ENCODE measurements around the gene IGHMBP2. TPM values are rescaled to one million over a fixed set of nuclear protein-coding genes. Genes with fewer than 3 reads are reported as not detected.

Gene IGHMBP2
- total and polyA plus RNA-seq, 9 of the 15 experiments (the other 6 are each of a cell fraction or from before 2014, with no cell fraction given): 1.6 to 24.8 (median 14.5) TPM

GRCh38 chr11:68903288-68904247 lies at the start of gene IGHMBP2, which contains the start of gene MRPL21 (continued):
- TF ChIP-seq, protein P1, sequence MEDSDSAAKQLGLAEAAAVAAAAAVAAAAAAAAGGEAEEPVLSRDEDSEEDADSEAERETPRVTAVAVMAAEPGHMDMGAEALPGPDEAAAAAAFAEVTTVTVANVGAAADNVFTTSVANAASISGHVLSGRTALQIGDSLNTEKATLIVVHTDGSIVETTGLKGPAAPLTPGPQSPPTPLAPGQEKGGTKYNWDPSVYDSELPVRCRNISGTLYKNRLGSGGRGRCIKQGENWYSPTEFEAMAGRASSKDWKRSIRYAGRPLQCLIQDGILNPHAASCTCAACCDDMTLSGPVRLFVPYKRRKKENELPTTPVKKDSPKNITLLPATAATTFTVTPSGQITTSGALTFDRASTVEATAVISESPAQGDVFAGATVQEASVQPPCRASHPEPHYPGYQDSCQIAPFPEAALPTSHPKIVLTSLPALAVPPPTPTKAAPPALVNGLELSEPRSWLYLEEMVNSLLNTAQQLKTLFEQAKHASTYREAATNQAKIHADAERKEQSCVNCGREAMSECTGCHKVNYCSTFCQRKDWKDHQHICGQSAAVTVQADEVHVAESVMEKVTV (CRISPR knock-in tag; IDR thresholded peaks at IDR 0.05): peak; percentile 32; the same call in 1 of the 2 replicates
- TF ChIP-seq ETV1 (tag; conservative IDR thresholded peaks at IDR 0.05; ENCODE audit: low read depth) (peak; percentile 73), ZNF668 (CRISPR knock-in tag; IDR thresholded peaks at IDR 0.05) (no peak), NCOA4 (IDR thresholded peaks at IDR 0.05; ENCODE audit: partially characterized antibody) (no peak), ZBTB11 (CRISPR knock-in tag; IDR thresholded peaks at IDR 0.05) (peak; percentile 100), GMEB1 (CRISPR knock-in tag; IDR thresholded peaks at IDR 0.05) (peak; percentile 90)
- TF ChIP-seq, protein P2, sequence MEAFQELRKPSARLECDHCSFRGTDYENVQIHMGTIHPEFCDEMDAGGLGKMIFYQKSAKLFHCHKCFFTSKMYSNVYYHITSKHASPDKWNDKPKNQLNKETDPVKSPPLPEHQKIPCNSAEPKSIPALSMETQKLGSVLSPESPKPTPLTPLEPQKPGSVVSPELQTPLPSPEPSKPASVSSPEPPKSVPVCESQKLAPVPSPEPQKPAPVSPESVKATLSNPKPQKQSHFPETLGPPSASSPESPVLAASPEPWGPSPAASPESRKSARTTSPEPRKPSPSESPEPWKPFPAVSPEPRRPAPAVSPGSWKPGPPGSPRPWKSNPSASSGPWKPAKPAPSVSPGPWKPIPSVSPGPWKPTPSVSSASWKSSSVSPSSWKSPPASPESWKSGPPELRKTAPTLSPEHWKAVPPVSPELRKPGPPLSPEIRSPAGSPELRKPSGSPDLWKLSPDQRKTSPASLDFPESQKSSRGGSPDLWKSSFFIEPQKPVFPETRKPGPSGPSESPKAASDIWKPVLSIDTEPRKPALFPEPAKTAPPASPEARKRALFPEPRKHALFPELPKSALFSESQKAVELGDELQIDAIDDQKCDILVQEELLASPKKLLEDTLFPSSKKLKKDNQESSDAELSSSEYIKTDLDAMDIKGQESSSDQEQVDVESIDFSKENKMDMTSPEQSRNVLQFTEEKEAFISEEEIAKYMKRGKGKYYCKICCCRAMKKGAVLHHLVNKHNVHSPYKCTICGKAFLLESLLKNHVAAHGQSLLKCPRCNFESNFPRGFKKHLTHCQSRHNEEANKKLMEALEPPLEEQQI (IDR thresholded peaks at IDR 0.05): peak; percentile 61; the same call in 1 of the 2 replicates
- TF ChIP-seq, protein P3, sequence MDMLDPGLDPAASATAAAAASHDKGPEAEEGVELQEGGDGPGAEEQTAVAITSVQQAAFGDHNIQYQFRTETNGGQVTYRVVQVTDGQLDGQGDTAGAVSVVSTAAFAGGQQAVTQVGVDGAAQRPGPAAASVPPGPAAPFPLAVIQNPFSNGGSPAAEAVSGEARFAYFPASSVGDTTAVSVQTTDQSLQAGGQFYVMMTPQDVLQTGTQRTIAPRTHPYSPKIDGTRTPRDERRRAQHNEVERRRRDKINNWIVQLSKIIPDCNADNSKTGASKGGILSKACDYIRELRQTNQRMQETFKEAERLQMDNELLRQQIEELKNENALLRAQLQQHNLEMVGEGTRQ (CRISPR knock-in tag; IDR thresholded peaks at IDR 0.05): no peak
- TF ChIP-seq, protein P4, sequence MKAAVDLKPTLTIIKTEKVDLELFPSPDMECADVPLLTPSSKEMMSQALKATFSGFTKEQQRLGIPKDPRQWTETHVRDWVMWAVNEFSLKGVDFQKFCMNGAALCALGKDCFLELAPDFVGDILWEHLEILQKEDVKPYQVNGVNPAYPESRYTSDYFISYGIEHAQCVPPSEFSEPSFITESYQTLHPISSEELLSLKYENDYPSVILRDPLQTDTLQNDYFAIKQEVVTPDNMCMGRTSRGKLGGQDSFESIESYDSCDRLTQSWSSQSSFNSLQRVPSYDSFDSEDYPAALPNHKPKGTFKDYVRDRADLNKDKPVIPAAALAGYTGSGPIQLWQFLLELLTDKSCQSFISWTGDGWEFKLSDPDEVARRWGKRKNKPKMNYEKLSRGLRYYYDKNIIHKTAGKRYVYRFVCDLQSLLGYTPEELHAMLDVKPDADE (conservative IDR thresholded peaks at IDR 0.05; ENCODE audit: control insufficient read depth, low read depth, low read length): peak; percentile 86
